Erythroblast (primary cell): ENCODE results near the gene CTSO.

Experiments used
- GATA1 ChIP-seq: IDR thresholded peaks from 2 replicates; pipeline ENCODE4 v1.6.1; 2011; ENCODE audit warnings: low read depth, mild to moderate bottlenecking, control low read depth, low read length, moderate library complexity
- POLR2A ChIP-seq: IDR thresholded peaks from 2 replicates; pipeline ENCODE4 v1.6.1; 2011; ENCODE audit warnings: mild to moderate bottlenecking, low read length

GRCh38 chr4:155879767-155880166 is 73.9 kb downstream of the CTSO start:
- TF ChIP-seq POLR2A (no peak), GATA1 (no peak)
